Putamen (tissue), 1 donor: ENCODE data around the gene AGAP3.

Source experiments
- DNase-seq: peaks from one replicate; pipeline ENCODE4 v3.0.0-alpha.2; 2016; ENCODE audit warnings: low spot score

Gene AGAP3

GRCh38 chr7:151110236-151110940 is 24.1 kb downstream of the AGAP3 start:
- DNase-seq, result no peak

GRCh38 chr7:151110941-151111645 is 24.8 kb downstream of the AGAP3 start:
- no peak for DNase-seq

- DNase-seq, result no peak
Observed at GRCh38 chr7:151113344-151114150, 27.3 kb downstream of the AGAP3 start.

GRCh38 chr7:151114151-151115090 is 28.1 kb downstream of the AGAP3 start:
- DNase-seq, result no peak

- DNase-seq, result no peak
Observed at GRCh38 chr7:151115121-151115835, 29.0 kb downstream of the AGAP3 start.

GRCh38 chr7:151115836-151116418 is 29.7 kb downstream of the AGAP3 start:
- no peak for DNase-seq

- no peak for DNase-seq
Observed at GRCh38 chr7:151116603-151117440, 30.5 kb downstream of the AGAP3 start.

GRCh38 chr7:151117565-151117964 is 31.3 kb downstream of the AGAP3 start:
- DNase-seq, result no peak

GRCh38 chr7:151118108-151119054 is 32.1 kb downstream of the AGAP3 start:
- DNase-seq, result no peak

GRCh38 chr7:151119055-151119415 is 32.8 kb downstream of the AGAP3 start:
- DNase-seq, result no peak

- DNase-seq, result no peak
Observed at GRCh38 chr7:151119902-151120301, 33.6 kb downstream of the AGAP3 start.

- DNase-seq, result no peak
Observed at GRCh38 chr7:151120896-151121295, 34.6 kb downstream of the AGAP3 start.

GRCh38 chr7:151121380-151122170 is 35.3 kb downstream of the AGAP3 start:
- DNase-seq, result no peak

- no peak for DNase-seq
Observed at GRCh38 chr7:151122276-151122675, 36.0 kb downstream of the AGAP3 start.

- no peak for DNase-seq
Observed at GRCh38 chr7:151122796-151123157, 36.5 kb downstream of the AGAP3 start.

- no peak for DNase-seq
Observed at GRCh38 chr7:151123158-151123821, 37.0 kb downstream of the AGAP3 start.

GRCh38 chr7:151123822-151124464 is 37.7 kb downstream of the AGAP3 start:
- peak; percentile 76 for DNase-seq
